Upper lobe of left lung (tissue), 6 donors: Measurements from ENCODE around the gene SLC9A7. TPM values are rescaled to one million over a fixed set of nuclear protein-coding genes. Genes with fewer than 3 reads are reported as not detected.

ENCODE experiments used
- ATAC-seq, 2 donors: fragments of 200-7000 bp; cut with Tn5 transposase; one replicate each; pipeline ENCODE4 v1.9.1; 2022; ENCODE audit warnings: mild to moderate bottlenecking in 2 of 2, moderate library complexity in 2 of 2; ENCODE audit not compliant: low FRiP score in 2 of 2
- DNase-seq, 2 donors: peaks; one replicate each; pipeline ENCODE4 v3.0.0-alpha.2; 2019 to 2020
- H3K27ac ChIP-seq, 4 donors: fragments of 200-600 bp; sonication (generic); one replicate each; pipeline ENCODE4 v1.5.1; 2016 to 2019
- H3K27me3 ChIP-seq, 4 donors: fragments of 200-600 bp; sonication (generic); one replicate each; pipeline ENCODE4 v1.5.1; 2017 to 2019
- H3K36me3 ChIP-seq, 4 donors: fragments of 200-600 bp; sonication (generic); one replicate each; pipeline ENCODE4 v1.5.1; 2016 to 2019
- H3K4me1 ChIP-seq, 4 donors: fragments of 200-600 bp; sonication (generic); one replicate each; pipeline ENCODE4 v1.5.1; 2018 to 2019
- H3K4me3 ChIP-seq, 4 donors: fragments of 200-600 bp; sonication (generic); one replicate each; pipeline ENCODE4 v1.5.1; 2017 to 2019; ENCODE audit warnings: mild to moderate bottlenecking in 2 of 4, moderate library complexity in 1 of 4
- H3K9me3 ChIP-seq, 4 donors: fragments of 200-600 bp; sonication (generic); one replicate each; pipeline ENCODE4 v1.5.1; 2018 to 2019
- EP300 ChIP-seq, 4 donors: sonication (generic); formaldehyde crosslinking; IDR thresholded peaks; one replicate each; pipeline ENCODE4 v1.5.1; 2017; ENCODE audit warnings: antibody characterized with exemption in 4 of 4, control low read depth in 2 of 4
- POLR2A ChIP-seq, 4 donors: fragments of 450-650 bp; IDR thresholded peaks; one replicate each; pipeline ENCODE4 v1.5.1; 2016 to 2017; ENCODE audit warnings: antibody characterized with exemption in 4 of 4, mild to moderate bottlenecking in 2 of 4
- POLR2AphosphoS5 ChIP-seq, 2 donors: sonication (generic); formaldehyde crosslinking; IDR thresholded peaks; one replicate each; pipeline ENCODE4 v1.5.1; 2017; ENCODE audit warnings: antibody characterized with exemption in 2 of 2
- WGBS, 2 donors: methylation state at CpG; one replicate each; pipeline ENCODE4 v1.1.5; 2017 to 2018; 5-methylcytosine and 5-hydroxymethylcytosine counted together
- total RNA-seq, 6 donors: library from RNA; depleted of rRNA in 4 of 6; stranded (reverse); fragments of >200 nt in 4 of 6; gene quantifications; one replicate each; pipeline versions ENCODE4 v1.1.0 to v1.2.1, GENCODE V29; 2016 to 2021
- TF ChIP-seq, protein P1 (sequence below), 6 experiments: fragments of 450-650 bp in 4 of 6; fragments of 200-600 bp in 2 of 6; sonication (generic) in 2 of 6; IDR thresholded peaks; one replicate each; pipeline ENCODE4 v1.5.1; 2016 to 2019; ENCODE audit warnings: antibody characterized with exemption in 6 of 6
- donor health status: DM: no; HTN: no; CAD: no; lungs with moderate emphysema.
- donor health status: DM: no; HTN: yes; CAD: no; lungs with severe emphysema.

Gene SLC9A7
- total RNA-seq, 6 donors from 2014 or later: 4.6 to 9.0 (median 6.4) TPM

DNA sequence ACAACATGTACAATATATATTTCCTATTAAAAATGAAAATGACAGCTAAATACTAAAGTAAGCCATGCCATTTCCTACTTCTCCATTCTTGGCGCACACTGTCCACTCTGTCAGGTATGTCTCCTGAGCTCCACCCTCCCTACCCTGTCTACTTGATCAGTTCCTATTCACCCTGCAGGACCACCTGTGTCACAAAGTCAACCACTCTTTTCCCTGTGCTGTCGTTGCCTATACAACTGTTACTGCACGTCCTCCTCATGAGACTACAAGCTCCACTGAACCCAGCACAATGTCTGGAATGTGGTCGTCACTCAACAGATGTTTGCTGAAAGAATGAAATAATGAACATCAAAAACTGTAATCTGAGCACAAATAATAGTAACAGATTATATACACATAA is 54.9 kb downstream of the SLC9A7 start:
- no peak for DNase-seq
- no peaks in the 10 kb centered on the region for H3K27me3 ChIP-seq

DNA sequence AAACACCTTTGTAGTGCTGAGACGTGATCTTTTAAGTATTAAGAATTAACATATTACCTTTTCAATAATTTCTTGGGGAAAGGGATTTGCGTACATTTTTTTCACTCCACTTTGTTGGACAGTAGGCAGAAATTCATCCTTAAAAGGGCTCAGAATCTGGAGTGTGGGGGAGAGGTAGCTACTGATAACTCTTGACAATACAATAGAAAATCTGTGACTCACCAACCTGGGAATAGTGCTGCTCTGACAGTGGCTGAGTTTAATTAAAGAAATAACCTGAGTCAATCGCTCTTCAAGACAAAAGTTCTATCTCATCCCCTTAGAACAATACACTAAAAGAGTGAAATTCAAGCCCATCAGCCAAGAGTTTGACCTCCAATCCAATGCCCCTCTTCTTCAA is 60.2 kb downstream of the SLC9A7 start:
- TF ChIP-seq POLR2AphosphoS5 (IDR thresholded peaks at IDR 0.05) (no peak), EP300 (IDR thresholded peaks at IDR 0.05) (no peak), POLR2A (IDR thresholded peaks at IDR 0.05) (no peak)
- TF ChIP-seq, protein P1, sequence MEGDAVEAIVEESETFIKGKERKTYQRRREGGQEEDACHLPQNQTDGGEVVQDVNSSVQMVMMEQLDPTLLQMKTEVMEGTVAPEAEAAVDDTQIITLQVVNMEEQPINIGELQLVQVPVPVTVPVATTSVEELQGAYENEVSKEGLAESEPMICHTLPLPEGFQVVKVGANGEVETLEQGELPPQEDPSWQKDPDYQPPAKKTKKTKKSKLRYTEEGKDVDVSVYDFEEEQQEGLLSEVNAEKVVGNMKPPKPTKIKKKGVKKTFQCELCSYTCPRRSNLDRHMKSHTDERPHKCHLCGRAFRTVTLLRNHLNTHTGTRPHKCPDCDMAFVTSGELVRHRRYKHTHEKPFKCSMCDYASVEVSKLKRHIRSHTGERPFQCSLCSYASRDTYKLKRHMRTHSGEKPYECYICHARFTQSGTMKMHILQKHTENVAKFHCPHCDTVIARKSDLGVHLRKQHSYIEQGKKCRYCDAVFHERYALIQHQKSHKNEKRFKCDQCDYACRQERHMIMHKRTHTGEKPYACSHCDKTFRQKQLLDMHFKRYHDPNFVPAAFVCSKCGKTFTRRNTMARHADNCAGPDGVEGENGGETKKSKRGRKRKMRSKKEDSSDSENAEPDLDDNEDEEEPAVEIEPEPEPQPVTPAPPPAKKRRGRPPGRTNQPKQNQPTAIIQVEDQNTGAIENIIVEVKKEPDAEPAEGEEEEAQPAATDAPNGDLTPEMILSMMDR (IDR thresholded peaks at IDR 0.05): no peak
- DNase-seq: no peak
- WGBS, 2 donors: 83 to 90% methylated on average over 3 of the region's 3 CpGs
- Histone ChIP-seq H3K36me3 (no peaks in the 10 kb centered on the region), H3K27me3 (no peaks in the 10 kb centered on the region), H3K4me3 (no peak overlapping the region), H3K9me3 (no peaks in the 10 kb centered on the region), H3K27ac (no peak overlapping the region), H3K4me1 (no peaks in the 10 kb centered on the region)
- no peak for ATAC-seq

More for the DNA sequence above, 54.9 kb downstream of the SLC9A7 start:
- H3K36me3 ChIP-seq: no peaks in the 10 kb centered on the region
- 69 to 73% methylated on average over 4 of the region's 4 CpGs for WGBS, 2 donors
- no peak for ATAC-seq
- H3K4me3 ChIP-seq: no peak overlapping the region
- no peaks in the 10 kb centered on the region for H3K9me3 ChIP-seq
- no peak for TF ChIP-seq POLR2AphosphoS5 (IDR thresholded peaks at IDR 0.05)
- H3K27ac ChIP-seq: no peak overlapping the region
- no peaks in the 10 kb centered on the region for H3K4me1 ChIP-seq

DNA sequence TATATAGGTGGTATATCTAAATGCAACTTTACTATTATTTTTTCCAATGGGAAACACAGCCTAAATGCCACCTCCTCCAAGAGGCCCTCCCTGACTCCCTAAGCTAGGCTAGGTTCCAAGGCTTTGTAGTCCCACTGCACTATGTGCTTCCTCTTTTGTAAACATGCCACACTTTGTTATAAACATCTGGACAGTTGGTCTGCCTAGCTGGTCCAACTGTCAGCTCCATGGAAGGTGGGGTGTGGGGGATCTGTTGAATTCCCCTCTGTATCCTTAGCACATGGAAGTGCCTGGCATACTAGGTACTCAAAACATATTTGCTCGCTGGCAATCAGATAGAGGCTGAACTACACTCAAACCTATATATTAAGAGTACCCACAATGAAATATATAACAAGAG is 63.4 kb downstream of the SLC9A7 start:
- TF ChIP-seq, protein P1 (IDR thresholded peaks at IDR 0.05): no peak
- TF ChIP-seq POLR2A (IDR thresholded peaks at IDR 0.05) (no peak), POLR2AphosphoS5 (IDR thresholded peaks at IDR 0.05) (no peak), EP300 (IDR thresholded peaks at IDR 0.05) (no peak)
- no peaks in the 10 kb centered on the region for H3K36me3 ChIP-seq
- no peaks in the 10 kb centered on the region for H3K9me3 ChIP-seq
- no peak overlapping the region for H3K4me3 ChIP-seq
- DNase-seq (no peak), ATAC-seq (no peak)
- no peaks in the 10 kb centered on the region for H3K4me1 ChIP-seq
- no peak overlapping the region for H3K27ac ChIP-seq
- no peaks in the 10 kb centered on the region for H3K27me3 ChIP-seq
- 63 to 68% methylated on average over 1 of the region's 1 CpG for WGBS, 2 donors

DNA sequence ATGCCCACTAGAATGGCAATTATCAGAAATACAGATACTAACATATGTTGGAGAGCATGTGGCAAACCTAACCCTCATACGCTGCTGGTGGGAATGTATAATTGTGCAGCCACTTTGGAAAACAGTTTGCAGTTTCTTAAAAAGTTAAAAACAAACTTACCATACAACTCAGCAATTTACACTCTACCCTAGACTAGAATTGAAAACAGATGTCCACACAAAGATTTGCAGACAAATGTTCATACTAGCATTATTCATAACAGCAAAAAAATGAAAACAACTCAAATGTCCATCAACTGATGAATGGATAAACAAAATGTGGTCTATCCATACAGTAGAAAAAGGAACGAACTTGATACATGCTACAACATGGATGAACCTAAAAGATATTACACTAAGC is 64.4 kb downstream of the SLC9A7 start:
- no peak for ATAC-seq
- no peaks in the 10 kb centered on the region for H3K36me3 ChIP-seq
- no peaks in the 10 kb centered on the region for H3K4me1 ChIP-seq
- no peak for DNase-seq
- H3K27ac ChIP-seq: no peak overlapping the region
- 76 to 85% methylated on average over 2 of the region's 2 CpGs for WGBS, 2 donors
- H3K9me3 ChIP-seq: no peaks in the 10 kb centered on the region
- no peak overlapping the region for H3K4me3 ChIP-seq
- TF ChIP-seq POLR2A (IDR thresholded peaks at IDR 0.05) (no peak), POLR2AphosphoS5 (IDR thresholded peaks at IDR 0.05) (no peak), EP300 (IDR thresholded peaks at IDR 0.05) (no peak)
- TF ChIP-seq, protein P1 (IDR thresholded peaks at IDR 0.05): no peak
- no peaks in the 10 kb centered on the region for H3K27me3 ChIP-seq

DNA sequence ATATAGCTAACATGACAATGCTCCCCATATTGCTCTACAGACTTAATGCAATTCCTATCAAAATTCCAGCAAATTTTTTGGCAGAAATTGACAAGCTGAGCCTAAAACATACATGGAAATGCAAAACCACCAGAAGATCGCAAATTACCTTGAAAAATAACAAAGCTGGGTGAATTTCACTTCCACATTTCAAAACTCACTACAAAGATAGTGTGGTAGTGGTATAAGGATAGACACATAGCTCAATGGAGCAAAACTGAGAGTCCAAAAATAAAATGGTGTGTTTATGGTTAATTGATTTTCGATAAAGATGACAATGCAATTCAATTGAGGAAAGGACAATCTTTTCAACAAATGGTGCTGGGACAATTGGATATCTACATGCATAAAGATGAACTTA is 65.8 kb downstream of the SLC9A7 start:
- H3K27ac ChIP-seq: no peak overlapping the region
- TF ChIP-seq POLR2A (IDR thresholded peaks at IDR 0.05) (no peak), POLR2AphosphoS5 (IDR thresholded peaks at IDR 0.05) (no peak), EP300 (IDR thresholded peaks at IDR 0.05) (no peak)
- TF ChIP-seq, protein P1 (IDR thresholded peaks at IDR 0.05): no peak
- no peaks in the 10 kb centered on the region for H3K4me1 ChIP-seq
- H3K36me3 ChIP-seq: no peaks in the 10 kb centered on the region
- no peak for DNase-seq
- no peaks in the 10 kb centered on the region for H3K27me3 ChIP-seq
- no peaks in the 10 kb centered on the region for H3K9me3 ChIP-seq
- 68 to 89% methylated on average over 2 of the region's 2 CpGs for WGBS, 2 donors
- no peak overlapping the region for H3K4me3 ChIP-seq
- no peak for ATAC-seq
